IMR-90 (cell line): Measurements from ENCODE around the gene DHRSX. TPM values are rescaled to one million over a fixed set of nuclear protein-coding genes. Genes with fewer than 3 reads are reported as not detected.

Source experiments
- ATAC-seq: fragments of 200-7000 bp; cut with Tn5 transposase; 2 replicates; pipeline ENCODE4 v1.9.1; 2020; ENCODE audit warnings: low read depth, mild to moderate bottlenecking, moderate library complexity
- BruUV-seq: library from RNA; stranded (reverse); fragments of 400-500 nt; replicated peaks from 2 replicates; lab custom pipeline; 2021; lab: Mats Ljungman, UMichigan
- CTCF ChIA-PET: fragments of 300-600 bp; formaldehyde crosslinking; extraction: SDS; loops from one replicate; lab custom pipeline; 2021; ENCODE audit warnings: antibody characterized with exemption; lab: Yijun Ruan, JAX
- POLR2A ChIA-PET: fragments of 300-600 bp; sonication (Branson Sonifier 250); formaldehyde crosslinking; loops from one replicate; lab custom pipeline; 2022; ENCODE audit warnings: antibody characterized with exemption; ENCODE audit not compliant: unreplicated experiment; lab: Charles Lee
- DNase-seq: peaks from one replicate; pipeline ENCODE4 v3.0.0; 2013
- H2AFZ ChIP-seq: replicated peaks from 2 replicates; pipeline ENCODE3; 2013; ENCODE audit warnings: low read length, mild to moderate bottlenecking; ENCODE audit not compliant: poor library complexity
- H2AK5ac ChIP-seq: 2 replicates; pipeline ENCODE4 v1.6.1; 2013; ENCODE audit warnings: low read depth, low read length, inconsistent platforms
- H2AK9ac ChIP-seq: replicated peaks from 2 replicates; pipeline ENCODE3; 2013; ENCODE audit warnings: mild to moderate bottlenecking, low read depth, low read length, moderate library complexity; ENCODE audit not compliant: poor library complexity
- H2BK120ac ChIP-seq: 2 replicates; pipeline ENCODE4 v1.6.1; 2013; ENCODE audit warnings: low read depth, low read length, inconsistent platforms
- H2BK15ac ChIP-seq: 3 replicates; pipeline ENCODE4 v1.6.1; 2013; ENCODE audit warnings: low read depth, low read length, inconsistent platforms
- H2BK20ac ChIP-seq: 2 replicates; pipeline ENCODE4 v1.6.1; 2013; ENCODE audit warnings: low read depth, mild to moderate bottlenecking, inconsistent platforms, low read length, moderate library complexity
- H2BK5ac ChIP-seq: 2 replicates; pipeline ENCODE4 v1.6.1; 2013; ENCODE audit warnings: mild to moderate bottlenecking, low read depth, low read length, inconsistent platforms; ENCODE audit not compliant: poor library complexity, severe bottlenecking
- H3K14ac ChIP-seq: replicated peaks from 2 replicates; pipeline ENCODE4 v1.6.1; 2013; ENCODE audit warnings: low read depth, low read length, inconsistent platforms
- H3K18ac ChIP-seq: 2 replicates; pipeline ENCODE4 v1.6.1; 2013; ENCODE audit warnings: low read depth, low read length, control low read depth
- H3K23ac ChIP-seq: 2 replicates; pipeline ENCODE4 v1.6.1; 2013; ENCODE audit warnings: low read depth, low read length, inconsistent platforms
- H3K27ac ChIP-seq: 2 replicates; pipeline ENCODE4 v1.5.1; 2013; ENCODE audit warnings: mild to moderate bottlenecking, control low read depth, low read length; ENCODE audit not compliant: insufficient read depth
- H3K27me3 ChIP-seq: 2 replicates; pipeline ENCODE4 v1.6.1; 2013; ENCODE audit warnings: low read length; ENCODE audit not compliant: control insufficient read depth, insufficient read depth
- H3K36me3 ChIP-seq: 2 replicates; pipeline ENCODE4 v1.6.1; 2013; ENCODE audit warnings: low read length, mixed read lengths; ENCODE audit not compliant: control insufficient read depth, insufficient read depth
- H3K4ac ChIP-seq: 2 replicates; pipeline ENCODE4 v1.6.1; 2013; ENCODE audit warnings: low read depth, low read length, inconsistent platforms
- H3K4me1 ChIP-seq: 2 replicates; pipeline ENCODE4 v1.6.1; 2013; ENCODE audit warnings: low read length, mixed read lengths; ENCODE audit not compliant: control insufficient read depth, insufficient read depth
- H3K4me2 ChIP-seq: 2 replicates; pipeline ENCODE4 v1.6.1; 2013; ENCODE audit warnings: low read depth, mild to moderate bottlenecking, control low read depth, low read length, moderate library complexity
- H3K4me3 ChIP-seq: 2 replicates; pipeline ENCODE4 v1.5.1; 2013; ENCODE audit warnings: low read depth, mild to moderate bottlenecking, control low read depth, low read length, moderate library complexity; ENCODE audit not compliant: insufficient read depth
- H3K56ac ChIP-seq: 2 replicates; pipeline ENCODE4 v1.6.1; 2013; ENCODE audit warnings: low read length, inconsistent platforms; ENCODE audit not compliant: insufficient read depth; ENCODE audit errors: extremely low read depth
- H3K79me1 ChIP-seq, 2 experiments: 2 replicates each; pipeline ENCODE4 v1.6.1; 2013; ENCODE audit warnings: low read length in 2 of 2, inconsistent platforms in 1 of 2, low read depth in 1 of 2
- H3K9ac ChIP-seq: 2 replicates; pipeline ENCODE4 v1.6.1; 2013; ENCODE audit warnings: low read depth, low read length, control low read depth
- H3K9me1 ChIP-seq: 2 replicates; pipeline ENCODE4 v1.6.1; 2013; ENCODE audit warnings: low read length, inconsistent platforms; ENCODE audit not compliant: insufficient read depth
- H3K9me3 ChIP-seq: 2 replicates; pipeline ENCODE4 v1.6.1; 2013; ENCODE audit warnings: low read length; ENCODE audit not compliant: control insufficient read depth, insufficient read depth
- H4K20me1 ChIP-seq: 2 replicates; pipeline ENCODE4 v1.6.1; 2013; ENCODE audit warnings: low read length, inconsistent platforms; ENCODE audit not compliant: insufficient read depth
- H4K5ac ChIP-seq: 2 replicates; pipeline ENCODE4 v1.6.1; 2013; ENCODE audit warnings: mild to moderate bottlenecking, low read depth, low read length, control low read depth
- H4K8ac ChIP-seq, 2 experiments: 2 replicates each; pipeline ENCODE4 v1.6.1; 2013; ENCODE audit warnings: low read depth in 2 of 2, low read length in 2 of 2, control low read depth in 1 of 2, inconsistent platforms in 1 of 2
- H4K91ac ChIP-seq: 2 replicates; pipeline ENCODE4 v1.6.1; 2013; ENCODE audit warnings: low read depth, low read length, inconsistent platforms; ENCODE audit not compliant: insufficient read depth
- BHLHE40 ChIP-seq: fragments of 150-350 bp; IDR thresholded peaks from 2 replicates; pipeline ENCODE4 v1.6.1; 2016; ENCODE audit warnings: mild to moderate bottlenecking, low read depth, low read length
- CEBPB ChIP-seq: IDR thresholded peaks from 2 replicates; pipeline ENCODE4 v1.6.1; 2012; ENCODE audit warnings: low read depth, low read length, improper control_type of control experiment
- CHD1 ChIP-seq: IDR thresholded peaks from 2 replicates; pipeline ENCODE4 v1.6.1; 2012; ENCODE audit warnings: low read depth, low read length, improper control_type of control experiment
- FOS ChIP-seq: fragments of 150-350 bp; IDR thresholded peaks from 2 replicates; pipeline ENCODE4 v1.6.1; 2016; ENCODE audit warnings: low read depth, low read length
- MXI1 ChIP-seq: IDR thresholded peaks from 2 replicates; pipeline ENCODE4 v1.6.1; 2012; ENCODE audit warnings: low read depth, mild to moderate bottlenecking, low read length, moderate library complexity, borderline replicate concordance
- NFE2L2 ChIP-seq: fragments of 150-350 bp; IDR thresholded peaks from 2 replicates; pipeline ENCODE4 v1.6.1; 2016; ENCODE audit warnings: low read depth, mild to moderate bottlenecking, low read length
- POLR2A ChIP-seq: IDR thresholded peaks from 2 replicates; pipeline ENCODE4 v1.6.1; 2012; ENCODE audit warnings: mild to moderate bottlenecking, low read depth, low read length
- RAD21 ChIP-seq: IDR thresholded peaks from 2 replicates; pipeline ENCODE4 v1.6.1; 2012; ENCODE audit warnings: low read length, improper control_type of control experiment
- RCOR1 ChIP-seq: IDR thresholded peaks from 2 replicates; pipeline ENCODE4 v1.6.1; 2012; ENCODE audit warnings: mild to moderate bottlenecking, low read length, improper control_type of control experiment; ENCODE audit not compliant: insufficient replicate concordance
- RFX5 ChIP-seq: IDR thresholded peaks from 2 replicates; pipeline ENCODE4 v1.8.0; 2012; ENCODE audit warnings: low read depth, mild to moderate bottlenecking, low read length, moderate library complexity
- SMC3 ChIP-seq: fragments of 150-350 bp; IDR thresholded peaks from 2 replicates; pipeline ENCODE4 v1.6.1; 2016; ENCODE audit warnings: low read depth, mild to moderate bottlenecking, antibody characterized with exemption, low read length, moderate library complexity
- WGBS, 2 experiments: methylation state at CpG; one replicate each; pipeline versions ENCODE4 v1.1.5 to v1.1.7; 2013; ENCODE audit warnings: missing lambda C conversion rate in 2 of 2; ENCODE audit not compliant: insufficient read length in 1 of 2; ENCODE audit errors: extremely low coverage in 2 of 2; 5-methylcytosine and 5-hydroxymethylcytosine counted together
- dilution Hi-C: fragments of 300-500 bp; cut with HindIII; formaldehyde crosslinking; loops from one replicate; pipeline ENCODE4 v1.14.3; 2018; ENCODE audit warnings: low sequenced_read_pairs; ENCODE audit not compliant: unreplicated experiment
- in situ Hi-C: fragments of 300-500 bp; cut with MboI; formaldehyde crosslinking; loops from 3 replicates; pipeline ENCODE4 v1.14.3; 2019; ENCODE audit warnings: low sequenced_read_pairs, inconsistent platforms, mixed read lengths
- intact Hi-C: fragments of 100-400 bp; cut with micrococcal nuclease; formaldehyde crosslinking; loops from 2 replicates; pipeline ENCODE4 v1.10.0; 2022
- polyA plus RNA-seq, 3 experiments: library from polyadenylated mRNA; depleted of rRNA; stranded (reverse); fragments of >200 nt; gene quantifications; 2 replicates each; pipeline ENCODE4 v1.2.3, GENCODE V29; 2012; ENCODE audit warnings: low replicate concordance in 1 of 3
- total RNA-seq: library from RNA; depleted of rRNA; stranded (reverse); fragments of >200 nt; gene quantifications from 2 replicates; pipeline ENCODE4 v1.2.3, GENCODE V29; 2012
- TF ChIP-seq, protein P1 (sequence below): fragments of 150-350 bp; IDR thresholded peaks from 2 replicates; pipeline ENCODE4 v1.6.1; 2016; ENCODE audit warnings: low read depth, mild to moderate bottlenecking, low read length, moderate library complexity, borderline replicate concordance
- TF ChIP-seq, protein P2 (sequence below): conservative IDR thresholded peaks from 2 replicates; pipeline ENCODE4 v1.5.1; 2012; ENCODE audit warnings: mild to moderate bottlenecking, low read depth, low read length, improper control_type of control experiment

The DHRSX gene
- total and polyA plus RNA-seq, 2 of the 4 experiments (the other 2 are of a cell fraction) = 26.2 to 38.0 TPM

- Histone ChIP-seq H3K9me1 (peaks cover 11% of the 10 kb centered on the region), H3K4ac (peak overlapping the region; percentile 97), H4K91ac (peak overlapping the region; percentile 92), H4K5ac (peak overlapping the region; percentile 51), H3K9ac (no peak overlapping the region), H2BK15ac (peak overlapping the region; percentile 85; the same call in 2 of the 3 replicates), H4K8ac (peak overlapping the region; percentile 10 to 39; a peak in 1 of 4 replicates), H2AFZ (no peak overlapping the region), H4K20me1 (peaks cover 8% of the 10 kb centered on the region; the same call in 1 of the 2 replicates), H2AK5ac (peak overlapping the region; percentile 87), H3K4me1 (peaks cover 10% of the 10 kb centered on the region), H3K4me3 (no peak overlapping the region), H3K18ac (peak overlapping the region; percentile 56), H2BK5ac (peak overlapping the region; percentile 77), H2BK120ac (peak overlapping the region; percentile 95), H3K79me1 (peaks cover 17 to 33% of the 10 kb centered on the region in 2 experiments; a peak in 3 of 4 replicates), H3K36me3 (peaks cover 7% of the 10 kb centered on the region), H3K4me2 (no peak overlapping the region), H2BK20ac (peak overlapping the region; percentile 94), H3K9me3 (no peaks in the 10 kb centered on the region), H3K27ac (peak overlapping the region; percentile 77; the same call in 1 of the 2 replicates), H3K56ac (peak overlapping the region; percentile 10; the same call in 1 of the 2 replicates), H3K14ac (peak overlapping the region; percentile 89), H3K27me3 (no peaks in the 10 kb centered on the region), H3K23ac (peak overlapping the region; percentile 76; the same call in 1 of the 2 replicates), H2AK9ac (peak overlapping the region; percentile 82)
- no peak for ATAC-seq
- dilution Hi-C loops = no loop called here
- TF ChIP-seq RAD21 (no peak), SMC3 (no peak), MXI1 (no peak), CEBPB (no peak), RFX5 (no peak), POLR2A (no peak), NFE2L2 (no peak), BHLHE40 (no peak), FOS (no peak), CHD1 (no peak), RCOR1 (no peak)
- TF ChIP-seq, protein P1, sequence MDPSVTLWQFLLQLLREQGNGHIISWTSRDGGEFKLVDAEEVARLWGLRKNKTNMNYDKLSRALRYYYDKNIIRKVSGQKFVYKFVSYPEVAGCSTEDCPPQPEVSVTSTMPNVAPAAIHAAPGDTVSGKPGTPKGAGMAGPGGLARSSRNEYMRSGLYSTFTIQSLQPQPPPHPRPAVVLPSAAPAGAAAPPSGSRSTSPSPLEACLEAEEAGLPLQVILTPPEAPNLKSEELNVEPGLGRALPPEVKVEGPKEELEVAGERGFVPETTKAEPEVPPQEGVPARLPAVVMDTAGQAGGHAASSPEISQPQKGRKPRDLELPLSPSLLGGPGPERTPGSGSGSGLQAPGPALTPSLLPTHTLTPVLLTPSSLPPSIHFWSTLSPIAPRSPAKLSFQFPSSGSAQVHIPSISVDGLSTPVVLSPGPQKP = no peak
- TF ChIP-seq, protein P2, sequence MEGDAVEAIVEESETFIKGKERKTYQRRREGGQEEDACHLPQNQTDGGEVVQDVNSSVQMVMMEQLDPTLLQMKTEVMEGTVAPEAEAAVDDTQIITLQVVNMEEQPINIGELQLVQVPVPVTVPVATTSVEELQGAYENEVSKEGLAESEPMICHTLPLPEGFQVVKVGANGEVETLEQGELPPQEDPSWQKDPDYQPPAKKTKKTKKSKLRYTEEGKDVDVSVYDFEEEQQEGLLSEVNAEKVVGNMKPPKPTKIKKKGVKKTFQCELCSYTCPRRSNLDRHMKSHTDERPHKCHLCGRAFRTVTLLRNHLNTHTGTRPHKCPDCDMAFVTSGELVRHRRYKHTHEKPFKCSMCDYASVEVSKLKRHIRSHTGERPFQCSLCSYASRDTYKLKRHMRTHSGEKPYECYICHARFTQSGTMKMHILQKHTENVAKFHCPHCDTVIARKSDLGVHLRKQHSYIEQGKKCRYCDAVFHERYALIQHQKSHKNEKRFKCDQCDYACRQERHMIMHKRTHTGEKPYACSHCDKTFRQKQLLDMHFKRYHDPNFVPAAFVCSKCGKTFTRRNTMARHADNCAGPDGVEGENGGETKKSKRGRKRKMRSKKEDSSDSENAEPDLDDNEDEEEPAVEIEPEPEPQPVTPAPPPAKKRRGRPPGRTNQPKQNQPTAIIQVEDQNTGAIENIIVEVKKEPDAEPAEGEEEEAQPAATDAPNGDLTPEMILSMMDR = no peak
- CTCF ChIA-PET = no interaction called here
- intact Hi-C loops = no loop called here
- POLR2A ChIA-PET = no interaction called here
- no TSS peak for BruUV-seq
- 96% methylated on average over 5 of the region's 9 CpGs; no CpG with 5 or more reads in 1 of the 2 experiments for WGBS, 2 experiments
- in situ Hi-C loops = no loop called here
- no peak for DNase-seq
These were observed 158.5 kb downstream of the DHRSX start for GRCh38 chrX:2342281-2342688.
